ENCODE results near the gene OXCT2. TPM values are rescaled to one million over a fixed set of nuclear protein-coding genes. Genes with fewer than 3 reads are reported as not detected.
A peak's percentile ranks its signal among the peaks of the same experiment; 100 is the strongest.
"Not testable (repeated sequence)": the region's sequence is repeated elsewhere in the genome, so short reads cannot be mapped to it uniquely, and the experiment has no call there.

The OXCT2 gene
- total and polyA plus RNA-seq, 12 donors, result 0.06 to 2.4 (median 0.42) TPM; not detected in 1

- no peak overlapping the region for H3K27ac ChIP-seq
- intact Hi-C loops (cut with DNase I), result no loop called here
- no peaks in the 10 kb centered on the region for H3K4me1 ChIP-seq (replicated peaks in 1 of 2)
- no peak for TF ChIP-seq POLR2A (IDR thresholded peaks at IDR 0.05)
- TF ChIP-seq CTCF (IDR thresholded peaks at IDR 0.05), result no peak
- no peaks in the 10 kb centered on the region for H3K9me3 ChIP-seq (replicated peaks in 1 of 3)
- DNase-seq, result peak in 1 of 7 donors; percentile 33
- WGBS, 4 donors, result 83 to 89% (median 85%) methylated on average over 6 of the region's 6 CpGs
- no peak overlapping the region for H3K4me3 ChIP-seq
- no peaks in the 10 kb centered on the region for H3K27me3 ChIP-seq
- no peaks in the 10 kb centered on the region for H3K36me3 ChIP-seq (replicated peaks in 1 of 2)
Observed at GRCh38 chr1:39782103-39782502, 11.0 kb upstream of the OXCT2 start.

- Histone ChIP-seq H3K27ac (no peak overlapping the region), H3K9me3 (replicated peaks in 1 of 3) (no peaks in the 10 kb centered on the region), H3K36me3 (replicated peaks in 1 of 2) (no peaks in the 10 kb centered on the region), H3K27me3 (no peaks in the 10 kb centered on the region), H3K4me3 (no peak overlapping the region), H3K4me1 (replicated peaks in 1 of 2) (no peaks in the 10 kb centered on the region)
- WGBS, 4 donors, result 69 to 80% (median 79%) methylated on average over 2 of the region's 2 CpGs
- DNase-seq, result no peak
- TF ChIP-seq CTCF (IDR thresholded peaks at IDR 0.05), result no peak
- no peak for TF ChIP-seq POLR2A (IDR thresholded peaks at IDR 0.05)
- intact Hi-C loops (cut with DNase I), result no loop called here
Observed at GRCh38 chr1:39781349-39781715, 10.2 kb upstream of the OXCT2 start.

GRCh38 chr1:39779821-39780220 is 8.7 kb upstream of the OXCT2 start:
- no peak for TF ChIP-seq POLR2A (IDR thresholded peaks at IDR 0.05)
- TF ChIP-seq CTCF (IDR thresholded peaks at IDR 0.05), result no peak
- Histone ChIP-seq H3K9me3 (replicated peaks in 1 of 3) (no peaks in the 10 kb centered on the region), H3K4me3 (no peak overlapping the region), H3K4me1 (replicated peaks in 1 of 2) (no peaks in the 10 kb centered on the region), H3K27ac (no peak overlapping the region), H3K36me3 (replicated peaks in 1 of 2) (no peaks in the 10 kb centered on the region), H3K27me3 (no peaks in the 10 kb centered on the region)
- no peak for DNase-seq
- intact Hi-C loops (cut with DNase I), result no loop called here
- WGBS, 4 donors, result 81 to 91% (median 84%) methylated on average over 5 of the region's 5 CpGs

GRCh38 chr1:39779137-39779536 is 8.0 kb upstream of the OXCT2 start:
- TF ChIP-seq CTCF (IDR thresholded peaks at IDR 0.05) (no peak), POLR2A (IDR thresholded peaks at IDR 0.05) (no peak)
- H3K9me3 ChIP-seq (replicated peaks in 1 of 3), result no peaks in the 10 kb centered on the region
- DNase-seq, result no peak
- H3K4me1 ChIP-seq (replicated peaks in 1 of 2), result no peaks in the 10 kb centered on the region
- intact Hi-C loops (cut with DNase I), result no loop called here
- H3K4me3 ChIP-seq, result no peak overlapping the region
- no peaks in the 10 kb centered on the region for H3K36me3 ChIP-seq (replicated peaks in 1 of 2)
- no peaks in the 10 kb centered on the region for H3K27me3 ChIP-seq
- 72 to 85% (median 76%) methylated on average over 4 to 7 of the region's 7 CpGs for WGBS, 4 donors
- no peak overlapping the region for H3K27ac ChIP-seq

- H3K4me1 ChIP-seq (replicated peaks in 1 of 2); H3K27ac ChIP-seq; H3K36me3 ChIP-seq (replicated peaks in 1 of 2); H3K27me3 ChIP-seq; intact Hi-C loops (cut with DNase I); H3K9me3 ChIP-seq (replicated peaks in 1 of 3); H3K4me3 ChIP-seq; DNase-seq: not testable (repeated sequence)
- WGBS, 4 donors, result 73 to 89% (median 86%) methylated on average over 7 to 11 of the region's 12 CpGs
Observed at GRCh38 chr1:39778463-39779099, 7.4 kb upstream of the OXCT2 start.

- H3K4me3 ChIP-seq; H3K36me3 ChIP-seq (replicated peaks in 1 of 2); H3K4me1 ChIP-seq (replicated peaks in 1 of 2); intact Hi-C loops (cut with DNase I); H3K27me3 ChIP-seq; H3K27ac ChIP-seq; H3K9me3 ChIP-seq (replicated peaks in 1 of 3); DNase-seq: not testable (repeated sequence)
- 89 to 100% (median 92%) methylated on average over 2 to 14 of the region's 17 CpGs; no CpG with 5 or more reads in 1 of the 4 donors for WGBS, 4 donors
Observed at GRCh38 chr1:39777896-39778295, 6.7 kb upstream of the OXCT2 start.
